GM21619 (cell line): Measurements from ENCODE around the gene CTBP2.
"Not testable (repeated sequence)": the region's sequence is repeated elsewhere in the genome, so short reads cannot be mapped to it uniquely, and the experiment has no call there.

Experiments
- ATAC-seq: cut with Tn5 transposase; IDR thresholded peaks from one replicate; pipeline ENCODE4 v1.9.1; 2021; ENCODE audit not compliant: unreplicated experiment

Gene CTBP2

GRCh38 chr10:125186431-125187170, 26.2 kb upstream of the CTBP2 start:
- no peak for ATAC-seq

- ATAC-seq, result not testable (repeated sequence)
Observed at GRCh38 chr10:125179107-125179506, 18.7 kb upstream of the CTBP2 start.

GRCh38 chr10:125177641-125178640, 17.6 kb upstream of the CTBP2 start:
- no peak for ATAC-seq

- no peak for ATAC-seq
Observed at GRCh38 chr10:125175807-125176206, 15.4 kb upstream of the CTBP2 start.

GRCh38 chr10:125174360-125174759, 14.0 kb upstream of the CTBP2 start:
- ATAC-seq, result no peak

GRCh38 chr10:125172694-125173093, 12.3 kb upstream of the CTBP2 start:
- no peak for ATAC-seq

- ATAC-seq, result no peak
Observed at GRCh38 chr10:125171402-125172306, 11.3 kb upstream of the CTBP2 start.

GRCh38 chr10:125169915-125170314, 9.6 kb upstream of the CTBP2 start:
- no peak for ATAC-seq

GRCh38 chr10:125169279-125169678, 8.9 kb upstream of the CTBP2 start:
- ATAC-seq, result no peak

GRCh38 chr10:125166658-125167057, 6.3 kb upstream of the CTBP2 start:
- ATAC-seq, result no peak

GRCh38 chr10:125165584-125166573, 5.5 kb upstream of the CTBP2 start:
- ATAC-seq, result no peak

- ATAC-seq, result no peak
Observed at GRCh38 chr10:125164421-125164820, 4.1 kb upstream of the CTBP2 start.

GRCh38 chr10:125163803-125164202, 3.4 kb upstream of the CTBP2 start:
- no peak for ATAC-seq

- ATAC-seq, result not testable (repeated sequence)
Observed at GRCh38 chr10:125163312-125163711, 2.9 kb upstream of the CTBP2 start.

GRCh38 chr10:125162120-125162931, 2.0 kb upstream of the CTBP2 start:
- ATAC-seq, result no peak

- ATAC-seq, result no peak
Observed at GRCh38 chr10:125161707-125162119, 1.4 kb upstream of the CTBP2 start.

GRCh38 chr10:125160856-125161706, 718 bp upstream of the CTBP2 start:
- no peak for ATAC-seq

- no peak for ATAC-seq
Observed at GRCh38 chr10:125159486-125159931, 854 bp downstream of the CTBP2 start.
